Measurements from ENCODE around the gene CALM3.
"Not testable (repeated sequence)": the region's sequence is repeated elsewhere in the genome, so short reads cannot be mapped to it uniquely, and the experiment has no call there.

Gene CALM3

GRCh38 chr19:46625731-46626130, 24.6 kb downstream of the CALM3 start:
- no peak for TF ChIP-seq CTCF (IDR thresholded peaks at IDR 0.05; ENCODE audit: extremely low read depth, insufficient read depth, missing control alignments)
- in situ Hi-C loops (cut with MboI; ENCODE audit: low pct_unique_long_range_greater_than_20kb, low sequenced_read_pairs, unreplicated experiment), result no loop called here
- no peak for DNase-seq (ENCODE audit: low spot score)

- in situ Hi-C loops (cut with MboI; ENCODE audit: low pct_unique_long_range_greater_than_20kb, low sequenced_read_pairs, unreplicated experiment), result no loop called here
- TF ChIP-seq CTCF (IDR thresholded peaks at IDR 0.05; ENCODE audit: extremely low read depth, insufficient read depth, missing control alignments), result no peak
These were observed 25.3 kb downstream of the CALM3 start for GRCh38 chr19:46626446-46626845.

GRCh38 chr19:46628970-46629369, 27.8 kb downstream of the CALM3 start:
- DNase-seq (ENCODE audit: low spot score); in situ Hi-C loops (cut with MboI; ENCODE audit: low pct_unique_long_range_greater_than_20kb, low sequenced_read_pairs, unreplicated experiment): not testable (repeated sequence)

More at GRCh38 chr19:46626446-46626845, 25.3 kb downstream of the CALM3 start:
- no peak for DNase-seq (ENCODE audit: low spot score)

GRCh38 chr19:46629546-46630025, 28.5 kb downstream of the CALM3 start:
- TF ChIP-seq CTCF (IDR thresholded peaks at IDR 0.05; ENCODE audit: extremely low read depth, insufficient read depth, missing control alignments), result no peak
- in situ Hi-C loops (cut with MboI; ENCODE audit: low pct_unique_long_range_greater_than_20kb, low sequenced_read_pairs, unreplicated experiment), result no loop called here
- DNase-seq (ENCODE audit: low spot score), result no peak

- DNase-seq (ENCODE audit: low spot score), result no peak
- in situ Hi-C loops (cut with MboI; ENCODE audit: low pct_unique_long_range_greater_than_20kb, low sequenced_read_pairs, unreplicated experiment), result no loop called here
- no peak for TF ChIP-seq CTCF (IDR thresholded peaks at IDR 0.05; ENCODE audit: extremely low read depth, insufficient read depth, missing control alignments)
These were observed 29.6 kb downstream of the CALM3 start for GRCh38 chr19:46630586-46631205.

GRCh38 chr19:46631481-46631880, 30.4 kb downstream of the CALM3 start:
- DNase-seq (ENCODE audit: low spot score), result no peak
- TF ChIP-seq CTCF (IDR thresholded peaks at IDR 0.05; ENCODE audit: extremely low read depth, insufficient read depth, missing control alignments), result no peak
- in situ Hi-C loops (cut with MboI; ENCODE audit: low pct_unique_long_range_greater_than_20kb, low sequenced_read_pairs, unreplicated experiment), result no loop called here

- no peak for TF ChIP-seq CTCF (IDR thresholded peaks at IDR 0.05; ENCODE audit: extremely low read depth, insufficient read depth, missing control alignments)
- in situ Hi-C loops (cut with MboI; ENCODE audit: low pct_unique_long_range_greater_than_20kb, low sequenced_read_pairs, unreplicated experiment), result no loop called here
- DNase-seq (ENCODE audit: low spot score), result no peak
These were observed 32.0 kb downstream of the CALM3 start for GRCh38 chr19:46633130-46633529.
